Activated CD8-positive, alpha-beta memory T cell treated with anti-CD3 and anti-CD28 coated beads for 1 hour (primary cell): Measurements from ENCODE around the gene AGPAT4.

ENCODE experiments used
- DNase-seq, 2 donors: peaks; one replicate each; pipeline ENCODE4 v3.0.0-alpha.2; 2020; ENCODE audit warnings: low read depth in 1 of 2; ENCODE audit errors: extremely low read depth in 1 of 2

The AGPAT4 gene

GRCh38 chr6:161169035-161169434 is 104.8 kb downstream of the AGPAT4 start:
- no peak for DNase-seq

- DNase-seq = no peak
Measured at GRCh38 chr6:161168281-161168891, 105.5 kb downstream of the AGPAT4 start.

GRCh38 chr6:161166677-161167076 is 107.2 kb downstream of the AGPAT4 start:
- DNase-seq = no peak

GRCh38 chr6:161166176-161166575 is 107.7 kb downstream of the AGPAT4 start:
- DNase-seq = no peak

- no peak for DNase-seq
Measured at GRCh38 chr6:161164182-161164625, 109.7 kb downstream of the AGPAT4 start.

- DNase-seq = no peak
Measured at GRCh38 chr6:161163466-161164181, 110.2 kb downstream of the AGPAT4 start.

GRCh38 chr6:161162722-161163121 is 111.1 kb downstream of the AGPAT4 start:
- DNase-seq = no peak

GRCh38 chr6:161161889-161162624 is 111.8 kb downstream of the AGPAT4 start:
- no peak for DNase-seq

- no peak for DNase-seq
Measured at GRCh38 chr6:161161121-161161520, 112.7 kb downstream of the AGPAT4 start.

GRCh38 chr6:161154796-161155335 is 119.0 kb downstream of the AGPAT4 start:
- DNase-seq = no peak

GRCh38 chr6:161153725-161154124 is 120.1 kb downstream of the AGPAT4 start:
- DNase-seq = no peak

GRCh38 chr6:161152907-161153662 is 120.8 kb downstream of the AGPAT4 start:
- DNase-seq = no peak

GRCh38 chr6:161152527-161152862 is 121.4 kb downstream of the AGPAT4 start:
- DNase-seq = no peak

GRCh38 chr6:161151660-161152526 is 122.0 kb downstream of the AGPAT4 start:
- no peak for DNase-seq

GRCh38 chr6:161151059-161151645 is 122.7 kb downstream of the AGPAT4 start:
- no peak for DNase-seq

GRCh38 chr6:161150566-161150965 is 123.3 kb downstream of the AGPAT4 start:
- no peak for DNase-seq

- DNase-seq = no peak
Measured at GRCh38 chr6:161150136-161150535, 123.7 kb downstream of the AGPAT4 start.

- no peak for DNase-seq
Measured at GRCh38 chr6:161143663-161144430, 130.0 kb downstream of the AGPAT4 start.

GRCh38 chr6:161142957-161143296 is 130.9 kb downstream of the AGPAT4 start:
- DNase-seq = no peak
